ENCODE results near the gene HTRA1. TPM values are rescaled to one million over a fixed set of nuclear protein-coding genes. Genes with fewer than 3 reads are reported as not detected.

Gene HTRA1
- total and polyA plus RNA-seq, 9 of the 15 experiments (the other 6 are each of a cell fraction or from before 2014, with no cell fraction given): 0.06 to 0.16 (median 0.13) TPM; not detected in 5

- DNase-seq (ENCODE audit: extremely low read depth in 1 of 4, low spot score in 3 of 4) (no peak), FAIRE-seq (no peak), ATAC-seq (no peak)
- no peaks in the 10 kb centered on the region for H4K20me1 ChIP-seq (replicated peaks; ENCODE audit: control insufficient read depth, insufficient read depth, low read length)
- no peak overlapping the region for H3K27ac ChIP-seq (ENCODE audit: extremely low read depth, low read depth, low read length)
- no peak overlapping the region for H2AFZ ChIP-seq (ENCODE audit: low read depth, low read length)
- no peaks in the 10 kb centered on the region for H3K36me3 ChIP-seq (ENCODE audit: control insufficient read depth, insufficient read depth, low read length)
- no TSS peak for BruUV-seq (replicated peaks)
- no peak overlapping the region for H3K4me3 ChIP-seq
- H3K27me3 ChIP-seq (ENCODE audit: control insufficient read depth in 2 of 2, insufficient read depth in 2 of 2, low read length in 2 of 2): peaks cover 2 to 60% of the 10 kb centered on the region in 2 experiments; a peak in 3 of 5 replicates
- WGBS (ENCODE audit: insufficient coverage, low coverage, missing lambda C conversion rate): 3% methylated on average over 25 of the region's 26 CpGs
- CTCF ChIA-PET (ENCODE audit: low intra/inter-chr PET ratio): no interaction called here
- H3K9me3 ChIP-seq (replicated peaks; ENCODE audit: control insufficient read depth, insufficient read depth, low read depth, low read length): no peaks in the 10 kb centered on the region
- no peaks in the 10 kb centered on the region for H3K9me1 ChIP-seq (ENCODE audit: control insufficient read depth, insufficient read depth, low read length)
- in situ Hi-C loops (cut with MboI) (no loop called here), intact Hi-C loops (cut with micrococcal nuclease) (no loop called here)
- peak; percentile 23 for TF ChIP-seq RBM25 (IDR thresholded peaks at IDR 0.05; ENCODE audit: low read depth, low read length, severe bottlenecking)
- TF ChIP-seq NBN (IDR thresholded peaks at IDR 0.05; ENCODE audit: low read depth): no peak
- no peak for TF ChIP-seq STAG1 (CRISPR knock-in tag; IDR thresholded peaks at IDR 0.05; ENCODE audit: borderline replicate concordance)
- TF ChIP-seq ZFP36 (IDR thresholded peaks at IDR 0.05; ENCODE audit: low read depth, low read length, partially characterized antibody): peak; percentile 16
- no peak overlapping the region for H3K4me2 ChIP-seq (ENCODE audit: insufficient read depth, low read length)
- H3K79me2 ChIP-seq (ENCODE audit: control insufficient read depth, insufficient read depth, low read length): no peaks in the 10 kb centered on the region
- H3K4me1 ChIP-seq (replicated peaks in 1 of 2; ENCODE audit: control insufficient read depth in 2 of 2, insufficient read depth in 2 of 2, low read length in 2 of 2): no peaks in the 10 kb centered on the region
- H3K9ac ChIP-seq (ENCODE audit: insufficient read depth in 1 of 2, low read depth in 2 of 2, low read length in 2 of 2): no peak overlapping the region
- POLR2A ChIA-PET: no interaction called here
Observed at GRCh38 chr10:122490786-122491680, 29.7 kb downstream of the HTRA1 start.

GRCh38 chr10:122492006-122492405, 30.7 kb downstream of the HTRA1 start:
- Histone ChIP-seq H3K4me1 (replicated peaks in 1 of 2; ENCODE audit: control insufficient read depth in 2 of 2, insufficient read depth in 2 of 2, low read length in 2 of 2) (no peaks in the 10 kb centered on the region), H3K9me1 (ENCODE audit: control insufficient read depth, insufficient read depth, low read length) (no peaks in the 10 kb centered on the region), H3K27me3 (ENCODE audit: control insufficient read depth in 2 of 2, insufficient read depth in 2 of 2, low read length in 2 of 2) (peaks cover 2 to 54% of the 10 kb centered on the region in 2 experiments; a peak in 3 of 5 replicates), H3K9ac (ENCODE audit: insufficient read depth in 1 of 2, low read depth in 2 of 2, low read length in 2 of 2) (no peak overlapping the region), H3K4me3 (no peak overlapping the region), H3K79me2 (ENCODE audit: control insufficient read depth, insufficient read depth, low read length) (no peaks in the 10 kb centered on the region), H2AFZ (ENCODE audit: low read depth, low read length) (no peak overlapping the region), H3K36me3 (ENCODE audit: control insufficient read depth, insufficient read depth, low read length) (no peaks in the 10 kb centered on the region), H4K20me1 (replicated peaks; ENCODE audit: control insufficient read depth, insufficient read depth, low read length) (no peaks in the 10 kb centered on the region), H3K4me2 (ENCODE audit: insufficient read depth, low read length) (no peak overlapping the region), H3K9me3 (replicated peaks; ENCODE audit: control insufficient read depth, insufficient read depth, low read depth, low read length) (no peaks in the 10 kb centered on the region), H3K27ac (ENCODE audit: extremely low read depth, low read depth, low read length) (no peak overlapping the region)
- 2% methylated on average over 8 of the region's 9 CpGs for WGBS (ENCODE audit: insufficient coverage, low coverage, missing lambda C conversion rate)
- FAIRE-seq (no peak), ATAC-seq (no peak), DNase-seq (ENCODE audit: extremely low read depth in 1 of 4, low spot score in 3 of 4) (no peak)
- no TSS peak for BruUV-seq (replicated peaks)
- ChIA-PET CTCF (ENCODE audit: low intra/inter-chr PET ratio) (no interaction called here), POLR2A (no interaction called here)
- in situ Hi-C loops (cut with MboI): no loop called here
- intact Hi-C loops (cut with micrococcal nuclease): no loop called here
- TF ChIP-seq BCL6 (CRISPR knock-in tag; IDR thresholded peaks at IDR 0.05) (no peak), PBX2 (CRISPR knock-in tag; IDR thresholded peaks at IDR 0.05; ENCODE audit: low read depth) (no peak), PBX2 (tag; conservative IDR thresholded peaks at IDR 0.05; ENCODE audit: low read depth) (no peak), ESRRB (CRISPR knock-in tag; IDR thresholded peaks at IDR 0.05; ENCODE audit: borderline replicate concordance) (no peak), NFYB (IDR thresholded peaks at IDR 0.05; ENCODE audit: extremely low read depth, insufficient read length) (no peak), CBX8 (IDR thresholded peaks at IDR 0.05; ENCODE audit: borderline replicate concordance, extremely low read depth, low read depth, low read length, poor library complexity, severe bottlenecking) (no peak), ZNF23 (CRISPR knock-in tag; IDR thresholded peaks at IDR 0.05) (no peak), KAT7 (CRISPR knock-in tag; IDR thresholded peaks at IDR 0.05; ENCODE audit: borderline replicate concordance) (no peak), MEIS2 (IDR thresholded peaks at IDR 0.05; ENCODE audit: partially characterized antibody) (no peak)

Measured in K562 (cell line).